ENCODE measurements around the gene AKAP8L. TPM values are rescaled to one million over a fixed set of nuclear protein-coding genes. Genes with fewer than 3 reads are reported as not detected.

Gene AKAP8L
- total RNA-seq, 1 experiment from 2014 or later = 106 TPM

GRCh38 chr19:15461694-15462093 lies 42.9 kb upstream of the AKAP8L start (continued):
- TF ChIP-seq, protein P1, sequence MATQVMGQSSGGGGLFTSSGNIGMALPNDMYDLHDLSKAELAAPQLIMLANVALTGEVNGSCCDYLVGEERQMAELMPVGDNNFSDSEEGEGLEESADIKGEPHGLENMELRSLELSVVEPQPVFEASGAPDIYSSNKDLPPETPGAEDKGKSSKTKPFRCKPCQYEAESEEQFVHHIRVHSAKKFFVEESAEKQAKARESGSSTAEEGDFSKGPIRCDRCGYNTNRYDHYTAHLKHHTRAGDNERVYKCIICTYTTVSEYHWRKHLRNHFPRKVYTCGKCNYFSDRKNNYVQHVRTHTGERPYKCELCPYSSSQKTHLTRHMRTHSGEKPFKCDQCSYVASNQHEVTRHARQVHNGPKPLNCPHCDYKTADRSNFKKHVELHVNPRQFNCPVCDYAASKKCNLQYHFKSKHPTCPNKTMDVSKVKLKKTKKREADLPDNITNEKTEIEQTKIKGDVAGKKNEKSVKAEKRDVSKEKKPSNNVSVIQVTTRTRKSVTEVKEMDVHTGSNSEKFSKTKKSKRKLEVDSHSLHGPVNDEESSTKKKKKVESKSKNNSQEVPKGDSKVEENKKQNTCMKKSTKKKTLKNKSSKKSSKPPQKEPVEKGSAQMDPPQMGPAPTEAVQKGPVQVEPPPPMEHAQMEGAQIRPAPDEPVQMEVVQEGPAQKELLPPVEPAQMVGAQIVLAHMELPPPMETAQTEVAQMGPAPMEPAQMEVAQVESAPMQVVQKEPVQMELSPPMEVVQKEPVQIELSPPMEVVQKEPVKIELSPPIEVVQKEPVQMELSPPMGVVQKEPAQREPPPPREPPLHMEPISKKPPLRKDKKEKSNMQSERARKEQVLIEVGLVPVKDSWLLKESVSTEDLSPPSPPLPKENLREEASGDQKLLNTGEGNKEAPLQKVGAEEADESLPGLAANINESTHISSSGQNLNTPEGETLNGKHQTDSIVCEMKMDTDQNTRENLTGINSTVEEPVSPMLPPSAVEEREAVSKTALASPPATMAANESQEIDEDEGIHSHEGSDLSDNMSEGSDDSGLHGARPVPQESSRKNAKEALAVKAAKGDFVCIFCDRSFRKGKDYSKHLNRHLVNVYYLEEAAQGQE (IDR thresholded peaks at IDR 0.05; ENCODE audit: low read depth) = no peak

- ATAC-seq (no peak), DNase-seq (ENCODE audit: low read depth, low spot score) (no peak)
- intact Hi-C loops (cut with micrococcal nuclease) = loop anchor here (10.0 kb wide), 1 partner anchor 97 kb away; no protein-coding TSS in a partner anchor
- POLR2A ChIA-PET = no interaction called here
- Histone ChIP-seq H3K4me1 (ENCODE audit: control insufficient read depth in 1 of 2, insufficient read depth in 2 of 2, low read length in 2 of 2) (peaks cover under 1% of the 10 kb centered on the region in 2 experiments; a peak in 2 of 4 replicates), H3K9ac (ENCODE audit: low read length) (no peak overlapping the region), H3K9me2 (ENCODE audit: insufficient read depth) (no peaks in the 10 kb centered on the region), H4K20me1 (ENCODE audit: insufficient read depth) (no peaks in the 10 kb centered on the region), H3K27me3 (ENCODE audit: insufficient read depth, low read length) (no peaks in the 10 kb centered on the region), H2AFZ (ENCODE audit: low read depth, low read length, poor library complexity, severe bottlenecking) (no peak overlapping the region), H3K27ac (ENCODE audit: low read depth, low read length) (no peak overlapping the region), H3K36me3 (ENCODE audit: control insufficient read depth in 1 of 2, insufficient read depth in 2 of 2, low read length in 2 of 2) (no peaks in the 10 kb centered on the region), H3K79me2 (ENCODE audit: insufficient read depth, low read length) (no peaks in the 10 kb centered on the region), H3K4me3 (replicated peaks in 1 of 2; ENCODE audit: low read depth in 1 of 2, low read length in 2 of 2) (no peak overlapping the region), H3K9me3 (ENCODE audit: control insufficient read depth in 1 of 2, insufficient read depth in 1 of 2, low read depth in 1 of 2, low read length in 2 of 2) (no peaks in the 10 kb centered on the region), H3K4me2 (ENCODE audit: low read length) (no peak overlapping the region)
- TF ChIP-seq CBX3 (IDR thresholded peaks at IDR 0.05; ENCODE audit: low read depth) (no peak), ZFX (IDR thresholded peaks at IDR 0.05) (no peak), EZH2phosphoT487 (IDR thresholded peaks at IDR 0.05; ENCODE audit: borderline replicate concordance) (no peak), CEBPB (IDR thresholded peaks at IDR 0.05; ENCODE audit: low read depth) (no peak)
- CTCF ChIA-PET = no interaction called here
- RAD21 ChIA-PET (ENCODE audit: low non-redundant PET in 1 of 2, low total read pairs in 2 of 2, uncharacterized antibody in 2 of 2, unreplicated experiment in 2 of 2) = no interaction called here
- BruUV-seq (replicated peaks) = no TSS peak
These were observed 39.1 kb upstream of the AKAP8L start for GRCh38 chr19:15457701-15458484.

Data from HCT116 (cell line).